HEK293T (cell line): ENCODE measurements around the gene RASSF10.

Experiments
- CTCF ChIA-PET: fragments of 350-600 bp; formaldehyde crosslinking; extraction: SDS; loops from one replicate; lab custom pipeline; 2021; ENCODE audit warnings: antibody characterized with exemption, inconsistent platforms; lab: Yijun Ruan, JAX
- POLR2A ChIA-PET: fragments of 350-600 bp; formaldehyde crosslinking; extraction: SDS; loops from one replicate; lab custom pipeline; 2020; ENCODE audit warnings: antibody characterized with exemption, inconsistent platforms; lab: Yijun Ruan, JAX
- DNase-seq: peaks from one replicate; pipeline ENCODE4 v3.0.0; 2012; ENCODE audit warnings: mixed read lengths; ENCODE audit errors: extremely low spot score
- ARNT ChIP-seq: fragments of 450-650 bp; IDR thresholded peaks from 2 replicates; pipeline ENCODE4 v1.6.1; 2017; ENCODE audit warnings: mild to moderate bottlenecking
- BHLHE40 ChIP-seq: fragments of 450-650 bp; IDR thresholded peaks from 2 replicates; pipeline ENCODE4 v1.6.1; 2016; ENCODE audit warnings: mild to moderate bottlenecking, moderate library complexity, borderline replicate concordance
- CTBP1 ChIP-seq: fragments of 450-650 bp; IDR thresholded peaks from 2 replicates; pipeline ENCODE4 v1.6.1; 2016; ENCODE audit warnings: borderline replicate concordance
- ELF4 ChIP-seq: fragments of 450-650 bp; IDR thresholded peaks from 2 replicates; pipeline ENCODE4 v1.6.1; 2017; ENCODE audit warnings: antibody characterized with exemption
- FOXA1 ChIP-seq: fragments of 450-650 bp; IDR thresholded peaks from 2 replicates; pipeline ENCODE4 v1.6.1; 2016; ENCODE audit warnings: mild to moderate bottlenecking
- FOXK2 ChIP-seq: fragments of 450-650 bp; IDR thresholded peaks from 2 replicates; pipeline ENCODE4 v1.6.1; 2016; ENCODE audit warnings: mild to moderate bottlenecking
- FOXM1 ChIP-seq: fragments of 450-650 bp; IDR thresholded peaks from 2 replicates; pipeline ENCODE4 v1.6.1; 2017; ENCODE audit warnings: mild to moderate bottlenecking, borderline replicate concordance
- HDGF ChIP-seq: fragments of 450-650 bp; IDR thresholded peaks from 2 replicates; pipeline ENCODE4 v1.6.1; 2017; ENCODE audit warnings: antibody characterized with exemption, borderline replicate concordance
- L3MBTL2 ChIP-seq: fragments of 450-650 bp; conservative IDR thresholded peaks from 2 replicates; pipeline ENCODE4 v1.6.1; 2016; ENCODE audit warnings: mild to moderate bottlenecking
- LEF1 ChIP-seq: fragments of 450-650 bp; IDR thresholded peaks from 2 replicates; pipeline ENCODE4 v1.6.1; 2017; ENCODE audit warnings: mild to moderate bottlenecking, borderline replicate concordance
- NFRKB ChIP-seq: fragments of 450-650 bp; IDR thresholded peaks from 2 replicates; pipeline ENCODE4 v1.6.1; 2016; ENCODE audit warnings: mild to moderate bottlenecking, moderate library complexity
- SP1 ChIP-seq: fragments of 450-650 bp; IDR thresholded peaks from 2 replicates; pipeline ENCODE4 v1.6.1; 2017
- SUZ12 ChIP-seq: fragments of 450-650 bp; IDR thresholded peaks from 2 replicates; pipeline ENCODE4 v1.6.1; 2016; ENCODE audit warnings: mild to moderate bottlenecking
- TARDBP ChIP-seq: fragments of 450-650 bp; IDR thresholded peaks from 2 replicates; pipeline ENCODE4 v1.6.1; 2016
- ZNF384 ChIP-seq: fragments of 450-650 bp; IDR thresholded peaks from 2 replicates; pipeline ENCODE4 v1.6.1; 2016
- TF ChIP-seq, protein P1 (sequence below): fragments of 450-650 bp; IDR thresholded peaks from 2 replicates; pipeline ENCODE4 v1.6.1; 2016

RASSF10 gene

DNA sequence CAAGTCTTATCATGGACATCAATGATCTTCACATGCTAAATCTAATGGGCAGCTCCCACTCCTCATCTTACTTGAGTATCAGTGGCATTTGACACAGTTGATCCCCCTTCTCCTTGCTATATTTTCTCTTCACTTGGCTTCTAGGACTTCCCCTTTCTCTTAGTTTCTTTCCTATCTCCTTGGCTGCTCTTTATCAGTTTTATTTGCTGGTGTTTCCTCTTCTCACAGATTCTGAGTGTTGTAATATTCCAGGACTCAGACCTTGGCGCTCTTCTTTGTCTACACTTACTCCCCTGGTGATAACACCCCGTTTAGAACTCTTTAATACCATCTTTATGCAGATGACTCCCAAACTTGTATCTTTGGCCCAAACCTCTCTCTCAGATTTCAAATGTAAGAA, 33.9 kb upstream of the RASSF10 start:
- POLR2A ChIA-PET, result no interaction called here
- CTCF ChIA-PET, result interaction anchor here (1.7 kb wide), 1 partner anchor 12 kb away, joined by 5 read pairs; no protein-coding TSS in a partner anchor
- TF ChIP-seq TARDBP (no peak), FOXM1 (no peak), ARNT (no peak), NFRKB (no peak), FOXK2 (no peak), LEF1 (no peak), L3MBTL2 (no peak), ZNF384 (no peak), HDGF (no peak), BHLHE40 (no peak), FOXA1 (no peak), SP1 (no peak), ELF4 (no peak)
- TF ChIP-seq, protein P1, sequence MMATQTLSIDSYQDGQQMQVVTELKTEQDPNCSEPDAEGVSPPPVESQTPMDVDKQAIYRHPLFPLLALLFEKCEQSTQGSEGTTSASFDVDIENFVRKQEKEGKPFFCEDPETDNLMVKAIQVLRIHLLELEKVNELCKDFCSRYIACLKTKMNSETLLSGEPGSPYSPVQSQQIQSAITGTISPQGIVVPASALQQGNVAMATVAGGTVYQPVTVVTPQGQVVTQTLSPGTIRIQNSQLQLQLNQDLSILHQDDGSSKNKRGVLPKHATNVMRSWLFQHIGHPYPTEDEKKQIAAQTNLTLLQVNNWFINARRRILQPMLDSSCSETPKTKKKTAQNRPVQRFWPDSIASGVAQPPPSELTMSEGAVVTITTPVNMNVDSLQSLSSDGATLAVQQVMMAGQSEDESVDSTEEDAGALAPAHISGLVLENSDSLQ, result no peak
- DNase-seq, result no peak

DNA sequence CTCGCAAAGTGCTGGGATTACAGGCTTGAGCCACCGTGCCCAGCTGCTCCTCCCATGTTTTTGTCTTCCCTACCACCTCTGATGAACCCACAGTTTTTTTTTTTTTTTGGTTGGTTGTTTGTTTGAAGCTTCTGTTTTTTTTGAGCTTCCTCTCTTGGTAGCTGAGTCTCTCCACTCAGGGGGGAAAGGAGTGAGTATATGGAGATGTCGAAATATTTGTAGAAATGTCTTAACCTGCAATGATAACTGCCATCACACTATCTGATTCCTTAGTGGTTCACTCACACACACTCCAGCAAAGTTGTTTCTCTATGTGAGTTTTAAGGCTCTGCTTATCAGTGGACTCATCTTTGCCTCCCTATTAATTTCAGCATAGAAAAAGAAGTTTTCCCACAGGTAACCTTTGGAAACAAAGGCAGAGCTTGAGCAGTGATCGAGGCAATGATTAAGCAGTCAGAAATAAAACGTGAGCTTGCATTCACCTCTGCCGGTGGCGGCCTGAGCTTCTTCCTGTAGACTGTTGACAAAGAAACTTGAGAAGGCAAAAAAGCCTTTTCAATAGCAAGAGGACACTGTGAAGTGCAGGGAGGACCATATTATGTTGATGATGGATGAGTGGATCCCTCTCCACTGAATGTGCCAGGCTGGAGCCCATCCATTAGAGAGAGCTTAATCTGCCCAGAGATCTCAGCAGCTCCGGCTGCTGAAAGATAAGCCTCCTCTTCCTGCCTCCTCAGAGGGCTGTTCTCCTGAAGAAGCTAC, 29.0 kb upstream of the RASSF10 start:
- no peak for DNase-seq
- TF ChIP-seq FOXA1 (no peak), FOXK2 (no peak)
- ChIA-PET CTCF (interaction anchor here (0.7 to 1.0 kb wide), 2 partner anchors 16 to 31 kb away, joined by 3 to 4 read pairs; no protein-coding TSS in a partner anchor), POLR2A (no interaction called here)

DNA sequence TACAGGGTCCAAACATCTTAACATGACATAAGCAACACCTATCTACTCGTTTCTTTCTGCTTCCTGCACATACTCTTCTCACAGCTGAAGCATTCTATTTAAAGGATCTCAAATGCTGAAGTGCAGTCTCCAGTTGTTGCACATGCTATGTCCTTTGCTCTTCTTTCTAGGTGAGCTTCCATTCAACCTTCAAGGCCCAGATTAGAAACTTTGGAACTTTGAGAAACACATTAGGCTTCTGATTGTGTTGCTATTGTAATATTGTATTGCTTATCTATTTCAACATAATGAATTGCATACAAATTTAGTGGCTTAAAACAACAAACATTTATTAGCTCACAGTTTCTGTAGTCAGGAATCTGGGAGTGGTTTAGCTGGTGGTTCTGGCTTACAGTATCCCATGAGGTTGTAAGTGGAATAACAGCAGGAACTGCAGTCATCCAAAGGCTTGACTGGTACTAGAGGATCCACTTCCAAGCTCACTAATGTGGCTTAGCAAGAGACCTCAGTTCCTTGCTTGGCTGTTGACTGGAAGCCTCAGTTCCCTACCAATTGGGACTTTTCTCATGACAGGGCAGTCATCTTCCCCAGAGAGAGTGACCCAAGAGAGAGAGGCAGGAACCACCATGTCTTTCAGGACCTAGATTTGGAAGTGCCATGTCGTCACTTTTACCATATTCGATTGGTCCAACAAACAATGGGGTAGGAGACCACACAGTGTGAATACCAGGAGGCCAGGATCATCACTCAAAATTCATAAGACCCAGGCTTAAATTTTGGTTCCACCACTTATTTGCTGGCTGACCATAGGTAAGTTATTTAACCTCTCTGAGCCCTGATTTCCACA, 27.2 kb upstream of the RASSF10 start:
- TF ChIP-seq FOXK2, result no peak
- TF ChIP-seq TARDBP, result no peak
- no peak for TF ChIP-seq HDGF
- TF ChIP-seq, protein P1, result no peak
- TF ChIP-seq LEF1, result no peak
- TF ChIP-seq BHLHE40, result no peak
- TF ChIP-seq CTBP1, result no peak
- no peak for TF ChIP-seq FOXA1
- TF ChIP-seq L3MBTL2, result no peak
- no peak for TF ChIP-seq ELF4
- no peak for TF ChIP-seq NFRKB
- no peak for TF ChIP-seq SP1
- no peak for TF ChIP-seq FOXM1
- no peak for TF ChIP-seq ARNT
- ChIA-PET POLR2A (no interaction called here), CTCF (no interaction called here)
- DNase-seq, result no peak

DNA sequence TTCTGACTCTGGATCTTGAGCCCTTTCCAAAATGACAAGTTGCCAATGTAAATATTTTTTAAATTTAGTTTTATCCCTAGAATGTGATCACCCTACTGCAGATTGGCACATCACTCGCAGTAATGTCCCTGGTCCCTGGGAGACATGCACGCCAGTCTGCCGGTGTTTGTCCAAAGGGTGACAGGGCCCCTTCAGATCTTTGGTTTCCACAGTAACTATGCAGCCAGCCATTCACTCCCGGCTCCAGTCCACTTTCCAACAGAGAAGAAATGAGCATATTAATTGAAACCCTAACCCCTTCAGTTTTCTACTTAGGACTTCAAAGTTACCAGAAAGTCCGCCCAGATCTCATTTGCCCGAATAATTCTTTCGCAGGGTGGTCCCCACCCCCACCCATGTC, 25.8 kb upstream of the RASSF10 start:
- POLR2A ChIA-PET, result no interaction called here
- CTCF ChIA-PET, result no interaction called here
- TF ChIP-seq NFRKB, result no peak
- no peak for TF ChIP-seq FOXK2
- no peak for TF ChIP-seq TARDBP
- no peak for TF ChIP-seq SP1
- TF ChIP-seq CTBP1, result no peak
- TF ChIP-seq SUZ12, result no peak
- no peak for TF ChIP-seq ZNF384
- no peak for TF ChIP-seq ELF4
- TF ChIP-seq LEF1, result no peak
- TF ChIP-seq HDGF, result no peak
- TF ChIP-seq ARNT, result no peak
- TF ChIP-seq, protein P1, result no peak
- TF ChIP-seq FOXA1, result no peak
- no peak for TF ChIP-seq FOXM1
- no peak for TF ChIP-seq L3MBTL2
- TF ChIP-seq BHLHE40, result no peak
- no peak for DNase-seq

DNA sequence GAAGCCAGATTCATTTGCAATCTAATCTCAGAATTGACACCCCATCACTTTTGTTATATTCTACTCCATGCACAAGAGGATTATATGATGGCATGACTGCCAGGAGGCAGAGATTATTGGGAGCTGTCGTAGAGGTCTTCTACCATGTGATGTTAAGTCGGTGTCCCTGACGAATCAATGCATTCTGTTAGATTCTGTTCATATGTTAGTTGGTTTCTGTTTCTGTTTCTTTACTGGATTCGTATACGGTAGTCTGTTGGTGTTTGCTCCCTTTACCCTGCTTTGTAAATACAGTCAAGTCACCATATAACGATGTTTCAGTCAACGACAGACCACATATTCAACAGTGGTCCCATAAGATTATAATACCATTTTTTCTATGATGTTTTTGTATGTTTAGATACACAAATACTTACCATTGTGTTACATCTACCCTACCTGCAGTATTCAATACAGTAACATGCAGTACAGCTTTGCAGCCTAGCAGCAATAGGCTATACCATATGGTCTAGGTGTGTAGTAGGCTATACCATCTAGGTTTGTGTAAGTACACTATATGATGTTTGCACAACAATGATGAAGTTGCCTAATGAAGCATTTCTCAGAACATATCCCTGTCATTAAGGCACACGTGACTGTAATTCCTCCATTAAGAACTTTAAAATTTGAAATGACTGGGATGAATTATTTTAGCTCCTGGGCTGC, 22.8 kb upstream of the RASSF10 start:
- ChIA-PET CTCF (no interaction called here), POLR2A (no interaction called here)
- DNase-seq, result no peak
- TF ChIP-seq HDGF, result no peak
- no peak for TF ChIP-seq L3MBTL2
- no peak for TF ChIP-seq NFRKB
- TF ChIP-seq FOXM1, result no peak
- no peak for TF ChIP-seq ARNT
- TF ChIP-seq, protein P1, result no peak
- no peak for TF ChIP-seq LEF1
- TF ChIP-seq TARDBP, result no peak
- no peak for TF ChIP-seq ZNF384
- TF ChIP-seq BHLHE40, result no peak
- no peak for TF ChIP-seq FOXK2
- TF ChIP-seq CTBP1, result no peak
- TF ChIP-seq SUZ12, result no peak
- TF ChIP-seq ELF4, result no peak
